ENCODE results near the gene CDH4. TPM values are rescaled to one million over a fixed set of nuclear protein-coding genes. Genes with fewer than 3 reads are reported as not detected.

CDH4 gene
- total RNA-seq, 1 donor from 2014 or later = 0.23 TPM

GRCh38 chr20:61387204-61387953, 135.3 kb downstream of the CDH4 start:
- Mint-ChIP-seq H3K36me3 (ENCODE audit: low read depth, unreplicated experiment) (no peaks in the 10 kb centered on the region), H3K27me3 (ENCODE audit: unreplicated experiment) (peaks cover 5% of the 10 kb centered on the region), H3K9me3 (ENCODE audit: unreplicated experiment) (no peaks in the 10 kb centered on the region), H3K4me3 (ENCODE audit: unreplicated experiment) (peak overlapping the region; percentile 48), H3K27ac (ENCODE audit: unreplicated experiment) (peak overlapping the region; percentile 72), H3K4me1 (ENCODE audit: unreplicated experiment) (peaks cover 7% of the 10 kb centered on the region)
- TF ChIP-seq, protein P1, sequence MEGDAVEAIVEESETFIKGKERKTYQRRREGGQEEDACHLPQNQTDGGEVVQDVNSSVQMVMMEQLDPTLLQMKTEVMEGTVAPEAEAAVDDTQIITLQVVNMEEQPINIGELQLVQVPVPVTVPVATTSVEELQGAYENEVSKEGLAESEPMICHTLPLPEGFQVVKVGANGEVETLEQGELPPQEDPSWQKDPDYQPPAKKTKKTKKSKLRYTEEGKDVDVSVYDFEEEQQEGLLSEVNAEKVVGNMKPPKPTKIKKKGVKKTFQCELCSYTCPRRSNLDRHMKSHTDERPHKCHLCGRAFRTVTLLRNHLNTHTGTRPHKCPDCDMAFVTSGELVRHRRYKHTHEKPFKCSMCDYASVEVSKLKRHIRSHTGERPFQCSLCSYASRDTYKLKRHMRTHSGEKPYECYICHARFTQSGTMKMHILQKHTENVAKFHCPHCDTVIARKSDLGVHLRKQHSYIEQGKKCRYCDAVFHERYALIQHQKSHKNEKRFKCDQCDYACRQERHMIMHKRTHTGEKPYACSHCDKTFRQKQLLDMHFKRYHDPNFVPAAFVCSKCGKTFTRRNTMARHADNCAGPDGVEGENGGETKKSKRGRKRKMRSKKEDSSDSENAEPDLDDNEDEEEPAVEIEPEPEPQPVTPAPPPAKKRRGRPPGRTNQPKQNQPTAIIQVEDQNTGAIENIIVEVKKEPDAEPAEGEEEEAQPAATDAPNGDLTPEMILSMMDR (IDR thresholded peaks at IDR 0.05; ENCODE audit: unreplicated experiment) = no peak
- peak; percentile 37 for DNase-seq (ENCODE audit: low spot score)

GRCh38 chr20:61387954-61388348, 135.9 kb downstream of the CDH4 start:
- TF ChIP-seq, protein P1 (IDR thresholded peaks at IDR 0.05; ENCODE audit: unreplicated experiment) = no peak
- DNase-seq (ENCODE audit: low spot score) = no peak
- Mint-ChIP-seq H3K36me3 (ENCODE audit: low read depth, unreplicated experiment) (no peaks in the 10 kb centered on the region), H3K9me3 (ENCODE audit: unreplicated experiment) (no peaks in the 10 kb centered on the region), H3K4me1 (ENCODE audit: unreplicated experiment) (peaks cover 7% of the 10 kb centered on the region), H3K27me3 (ENCODE audit: unreplicated experiment) (peaks cover 5% of the 10 kb centered on the region), H3K27ac (ENCODE audit: unreplicated experiment) (peak overlapping the region; percentile 72), H3K4me3 (ENCODE audit: unreplicated experiment) (peak overlapping the region; percentile 48)

DNA sequence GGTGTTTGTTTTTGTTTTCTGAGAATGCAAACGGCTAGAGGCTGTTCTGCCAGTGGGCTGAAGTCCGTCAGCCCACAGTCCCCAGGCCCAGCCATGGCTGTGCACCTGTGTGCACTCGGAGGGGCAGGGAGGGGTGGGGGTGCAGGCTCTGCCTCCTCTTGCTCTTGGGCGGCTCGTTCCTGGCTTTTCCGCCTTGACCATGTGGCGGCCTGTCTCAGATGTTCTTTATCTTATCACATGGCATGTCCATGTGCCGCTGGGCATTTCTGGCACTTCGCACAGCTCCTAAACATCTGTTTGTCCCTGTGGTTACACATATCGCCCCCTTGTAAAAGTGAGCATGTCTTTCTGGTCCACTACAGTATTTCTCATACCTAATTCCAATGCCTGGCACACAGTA, 137.0 kb downstream of the CDH4 start:
- H3K27me3 Mint-ChIP-seq (ENCODE audit: unreplicated experiment) = peaks cover 5% of the 10 kb centered on the region
- DNase-seq (ENCODE audit: low spot score) = no peak
- no peak overlapping the region for H3K27ac Mint-ChIP-seq (ENCODE audit: unreplicated experiment)
- TF ChIP-seq, protein P1 (IDR thresholded peaks at IDR 0.05; ENCODE audit: unreplicated experiment) = no peak
- no peaks in the 10 kb centered on the region for H3K36me3 Mint-ChIP-seq (ENCODE audit: low read depth, unreplicated experiment)
- no peak overlapping the region for H3K4me3 Mint-ChIP-seq (ENCODE audit: unreplicated experiment)
- no peaks in the 10 kb centered on the region for H3K9me3 Mint-ChIP-seq (ENCODE audit: unreplicated experiment)
- H3K4me1 Mint-ChIP-seq (ENCODE audit: unreplicated experiment) = peaks cover 7% of the 10 kb centered on the region

GRCh38 chr20:61391185-61391584, 139.1 kb downstream of the CDH4 start:
- H3K4me1 Mint-ChIP-seq (ENCODE audit: unreplicated experiment) = peaks cover 7% of the 10 kb centered on the region
- no peaks in the 10 kb centered on the region for H3K36me3 Mint-ChIP-seq (ENCODE audit: low read depth, unreplicated experiment)
- no peaks in the 10 kb centered on the region for H3K9me3 Mint-ChIP-seq (ENCODE audit: unreplicated experiment)
- no peak for DNase-seq (ENCODE audit: low spot score)
- H3K27me3 Mint-ChIP-seq (ENCODE audit: unreplicated experiment) = peaks cover 3% of the 10 kb centered on the region
- H3K27ac Mint-ChIP-seq (ENCODE audit: unreplicated experiment) = no peak overlapping the region
- H3K4me3 Mint-ChIP-seq (ENCODE audit: unreplicated experiment) = no peak overlapping the region
- TF ChIP-seq, protein P1 (IDR thresholded peaks at IDR 0.05; ENCODE audit: unreplicated experiment) = no peak

DNA sequence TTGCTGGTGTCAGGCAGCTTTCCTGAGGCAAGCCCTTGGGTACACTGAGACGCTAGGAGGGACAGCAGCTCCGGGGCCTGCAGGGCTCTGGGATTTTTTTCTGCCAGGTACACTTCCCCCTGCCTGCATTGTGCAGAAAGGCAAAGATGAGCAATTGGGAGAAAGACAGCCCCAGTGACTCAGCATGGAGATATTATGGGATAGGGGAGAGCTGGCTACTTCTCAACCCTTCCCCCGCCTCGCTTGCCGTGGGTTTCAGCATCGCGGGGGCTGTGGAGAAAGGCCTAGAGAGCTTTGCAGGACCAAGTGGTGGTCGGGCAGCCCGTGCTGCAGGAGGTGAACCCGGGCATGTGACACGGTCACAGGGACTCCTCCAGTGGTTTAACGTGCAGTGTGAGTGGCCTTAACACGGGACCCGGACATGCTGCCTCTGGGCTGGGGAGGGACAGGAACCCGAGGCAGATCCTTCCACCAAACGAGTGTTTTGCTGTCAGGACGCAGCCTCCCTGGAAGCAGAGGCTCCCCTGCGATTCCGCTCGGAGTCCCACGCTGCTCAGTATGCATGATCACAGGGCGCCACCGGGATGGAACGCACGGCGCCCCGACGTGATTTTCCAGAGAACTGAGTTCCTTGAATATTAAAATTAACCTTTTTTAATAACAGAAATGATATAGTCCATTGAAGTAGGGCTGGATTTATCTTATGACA, 139.9 kb downstream of the CDH4 start:
- H3K27ac Mint-ChIP-seq (ENCODE audit: unreplicated experiment) = no peak overlapping the region
- TF ChIP-seq, protein P1 (IDR thresholded peaks at IDR 0.05; ENCODE audit: unreplicated experiment) = no peak
- H3K36me3 Mint-ChIP-seq (ENCODE audit: low read depth, unreplicated experiment) = no peaks in the 10 kb centered on the region
- no peak for DNase-seq (ENCODE audit: low spot score)
- H3K4me1 Mint-ChIP-seq (ENCODE audit: unreplicated experiment) = peaks cover 7% of the 10 kb centered on the region
- peaks cover 1% of the 10 kb centered on the region for H3K27me3 Mint-ChIP-seq (ENCODE audit: unreplicated experiment)
- H3K9me3 Mint-ChIP-seq (ENCODE audit: unreplicated experiment) = no peaks in the 10 kb centered on the region
- H3K4me3 Mint-ChIP-seq (ENCODE audit: unreplicated experiment) = no peak overlapping the region

Data from endothelial cell (in vitro differentiated cells).